ENCODE data around the gene ACAP3.

The ACAP3 gene

DNA sequence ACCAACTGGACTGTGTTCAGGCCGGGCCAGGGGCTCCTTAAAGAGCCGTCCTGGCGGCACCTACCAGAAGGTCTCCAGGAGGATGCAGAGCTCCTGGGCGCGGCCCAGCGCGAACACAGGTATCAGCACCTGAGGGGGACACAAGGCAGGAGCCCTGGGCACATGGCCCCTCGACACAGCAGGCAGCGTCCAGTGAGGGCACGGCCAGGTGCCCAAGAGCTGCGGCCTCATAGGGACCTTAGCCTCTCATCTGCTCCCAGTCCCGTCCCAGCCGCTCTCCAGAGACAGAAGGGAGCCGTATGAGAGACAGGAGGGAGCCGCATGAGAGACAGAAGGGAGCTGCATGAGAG is 6.5 kb upstream of the ACAP3 start:
- no peak for DNase-seq
- no peak for ATAC-seq

- ATAC-seq (no peak), DNase-seq (no peak)
Observed at GRCh38 chr1:1313500-1314236, 5.9 kb upstream of the ACAP3 start.

DNA sequence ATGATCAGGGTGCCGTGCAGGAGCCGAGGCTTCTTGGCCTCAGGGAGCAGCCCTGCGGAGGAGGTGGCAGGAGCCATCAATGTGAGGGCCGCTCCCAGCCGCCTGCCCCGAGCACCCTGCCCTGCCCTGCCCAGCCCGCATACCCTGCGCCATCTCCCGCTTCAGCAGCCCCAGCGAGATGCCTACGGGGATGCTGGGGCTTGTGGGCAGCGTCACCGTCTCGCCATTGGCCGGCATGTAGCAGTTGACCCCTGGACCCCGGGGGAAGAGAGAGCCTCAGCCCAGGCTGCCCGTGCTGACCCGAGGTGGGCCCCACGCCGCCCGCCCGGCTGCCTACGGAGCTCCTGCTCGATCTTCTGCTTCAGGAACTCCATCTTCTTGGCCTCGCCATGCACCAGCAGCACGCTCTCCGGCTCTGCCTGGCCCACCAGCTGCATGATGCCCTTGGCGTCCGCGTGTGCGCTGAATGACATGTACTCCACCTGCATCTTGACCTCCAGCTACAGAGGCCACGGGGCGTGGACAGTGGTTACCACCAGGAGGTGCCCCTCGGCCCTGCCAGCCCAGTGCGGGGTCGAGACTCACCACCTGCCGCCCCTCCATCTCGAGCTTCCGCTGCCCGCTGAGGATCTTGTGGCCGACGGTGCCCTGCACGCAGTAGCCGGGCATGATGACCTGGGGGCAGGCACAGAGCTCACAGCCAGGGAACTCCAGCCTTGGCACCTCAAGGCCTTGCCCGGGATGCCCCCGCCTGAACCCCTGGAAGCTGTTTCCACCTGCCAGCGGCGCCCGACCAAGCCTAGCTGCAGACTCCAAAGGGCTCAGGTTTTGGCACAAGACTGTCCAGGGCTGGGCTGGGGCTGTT is 5.0 kb upstream of the ACAP3 start:
- no peak for DNase-seq
- ATAC-seq, result no peak

- no peak for DNase-seq
Observed at GRCh38 chr1:1311107-1312104, 3.7 kb upstream of the ACAP3 start.

GRCh38 chr1:1310476-1311053 is 2.8 kb upstream of the ACAP3 start:
- no peak for DNase-seq
- no peak for ATAC-seq

More at GRCh38 chr1:1311107-1312104, 3.7 kb upstream of the ACAP3 start:
- ATAC-seq, result no peak

DNA sequence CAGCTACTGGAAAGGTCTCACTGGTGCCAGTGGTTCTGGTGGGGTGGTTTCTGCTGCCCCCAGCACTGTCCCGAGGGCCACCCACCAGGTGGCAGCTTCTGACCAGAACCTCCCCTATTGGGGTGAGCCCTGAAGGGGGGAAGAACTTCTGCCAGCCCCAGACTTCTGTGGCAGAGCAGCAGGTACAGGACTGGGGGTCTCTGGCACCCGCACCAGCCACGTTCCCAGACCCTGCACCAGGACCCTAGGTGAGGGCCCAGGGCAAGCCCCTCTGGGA is 2.3 kb upstream of the ACAP3 start:
- no peak for ATAC-seq

GRCh38 chr1:1309251-1310108 is 1.8 kb upstream of the ACAP3 start:
- DNase-seq, result peak; percentile 38
- ATAC-seq, result no peak

More for the DNA sequence above, 2.3 kb upstream of the ACAP3 start:
- DNase-seq, result no peak

DNA sequence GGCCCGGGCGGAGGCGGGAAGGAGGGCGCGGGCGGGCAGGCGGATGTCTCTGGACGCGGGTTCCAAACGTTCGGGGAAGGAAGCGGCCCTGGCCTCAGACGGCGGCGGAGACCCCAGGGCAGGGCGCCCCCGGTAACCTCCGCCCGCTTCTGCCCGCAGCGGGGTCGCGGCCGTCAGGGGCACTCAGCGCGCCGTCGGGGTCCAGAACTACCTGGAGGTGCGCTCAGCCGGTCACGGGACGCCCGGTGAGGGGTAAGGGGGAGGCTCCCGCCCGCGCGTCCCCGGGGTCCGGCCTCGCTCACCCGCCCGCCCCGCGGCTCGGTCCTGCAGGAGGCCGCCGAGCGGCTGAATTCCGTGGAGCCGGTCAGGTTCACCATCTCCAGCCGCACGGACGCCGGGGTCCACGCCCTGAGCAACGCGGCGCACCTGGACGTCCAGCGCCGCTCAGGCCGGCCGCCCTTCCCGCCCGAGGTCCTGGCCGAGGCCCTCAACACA is 1.1 kb upstream of the ACAP3 start:
- ATAC-seq (no peak), DNase-seq (peak; percentile 32)

- ATAC-seq (no peak), DNase-seq (no peak)
Observed at GRCh38 chr1:1307261-1307922, 338 bp downstream of the ACAP3 start.

DNA sequence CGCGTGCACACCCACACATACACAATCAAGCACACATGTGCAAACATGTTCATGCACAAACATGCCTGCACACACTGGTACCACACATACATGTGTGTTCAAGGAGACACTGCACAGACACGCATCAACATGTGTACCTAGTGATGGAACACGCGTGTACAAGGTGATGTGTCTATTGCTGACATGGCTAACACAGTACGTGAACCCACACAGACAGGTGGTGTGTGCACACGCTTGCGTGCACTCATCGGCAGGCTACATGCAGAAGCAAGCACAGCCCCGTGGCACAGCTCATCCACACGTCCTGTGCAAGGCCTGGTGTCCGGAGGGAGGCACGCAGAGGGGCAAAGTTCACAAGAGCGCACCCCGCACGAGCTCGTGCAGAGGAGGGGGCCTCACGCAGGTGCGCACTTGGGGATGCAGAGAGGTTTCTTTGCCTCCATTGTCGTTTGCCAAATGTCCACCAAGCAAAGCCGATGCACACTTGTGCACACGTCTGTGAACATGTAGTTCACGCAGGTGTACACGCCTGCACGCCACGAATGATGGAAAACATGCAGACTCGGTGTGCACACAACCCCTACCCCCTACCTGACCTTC is 969 bp downstream of the ACAP3 start:
- ATAC-seq (no peak), DNase-seq (no peak)

DNA sequence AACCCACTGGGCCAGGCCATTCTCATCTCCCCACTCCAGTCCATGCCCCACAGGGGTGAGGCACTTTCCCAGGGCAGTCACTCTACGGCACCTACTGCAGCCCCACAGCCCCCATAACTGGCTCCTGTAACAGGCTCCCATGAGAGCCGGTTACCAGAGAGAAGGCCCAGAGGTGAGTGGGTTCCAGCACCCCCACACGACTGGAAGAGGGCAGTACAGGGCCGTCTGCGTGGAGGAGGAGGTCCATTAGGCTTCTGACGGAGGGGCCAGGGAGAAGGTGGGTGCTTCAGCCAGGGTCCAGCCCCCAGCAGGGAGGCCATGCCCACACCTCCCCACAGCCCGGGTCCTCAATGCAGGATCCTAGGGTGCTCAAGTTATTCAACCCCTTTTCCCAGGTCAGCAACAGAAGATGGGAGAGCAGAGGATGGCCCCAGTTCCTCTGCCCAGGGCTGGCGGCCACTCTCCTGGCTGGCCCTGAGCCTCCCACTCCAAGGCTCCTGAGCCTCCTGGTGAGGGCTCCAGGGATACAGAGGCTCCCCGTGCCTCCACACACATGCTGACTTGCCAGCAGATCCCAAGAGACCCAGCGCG is 1.6 kb downstream of the ACAP3 start:
- ATAC-seq (no peak), DNase-seq (peak; percentile 39)

- ATAC-seq, result peak; percentile 45
Observed at GRCh38 chr1:1305300-1306069, 2.2 kb downstream of the ACAP3 start.

DNA sequence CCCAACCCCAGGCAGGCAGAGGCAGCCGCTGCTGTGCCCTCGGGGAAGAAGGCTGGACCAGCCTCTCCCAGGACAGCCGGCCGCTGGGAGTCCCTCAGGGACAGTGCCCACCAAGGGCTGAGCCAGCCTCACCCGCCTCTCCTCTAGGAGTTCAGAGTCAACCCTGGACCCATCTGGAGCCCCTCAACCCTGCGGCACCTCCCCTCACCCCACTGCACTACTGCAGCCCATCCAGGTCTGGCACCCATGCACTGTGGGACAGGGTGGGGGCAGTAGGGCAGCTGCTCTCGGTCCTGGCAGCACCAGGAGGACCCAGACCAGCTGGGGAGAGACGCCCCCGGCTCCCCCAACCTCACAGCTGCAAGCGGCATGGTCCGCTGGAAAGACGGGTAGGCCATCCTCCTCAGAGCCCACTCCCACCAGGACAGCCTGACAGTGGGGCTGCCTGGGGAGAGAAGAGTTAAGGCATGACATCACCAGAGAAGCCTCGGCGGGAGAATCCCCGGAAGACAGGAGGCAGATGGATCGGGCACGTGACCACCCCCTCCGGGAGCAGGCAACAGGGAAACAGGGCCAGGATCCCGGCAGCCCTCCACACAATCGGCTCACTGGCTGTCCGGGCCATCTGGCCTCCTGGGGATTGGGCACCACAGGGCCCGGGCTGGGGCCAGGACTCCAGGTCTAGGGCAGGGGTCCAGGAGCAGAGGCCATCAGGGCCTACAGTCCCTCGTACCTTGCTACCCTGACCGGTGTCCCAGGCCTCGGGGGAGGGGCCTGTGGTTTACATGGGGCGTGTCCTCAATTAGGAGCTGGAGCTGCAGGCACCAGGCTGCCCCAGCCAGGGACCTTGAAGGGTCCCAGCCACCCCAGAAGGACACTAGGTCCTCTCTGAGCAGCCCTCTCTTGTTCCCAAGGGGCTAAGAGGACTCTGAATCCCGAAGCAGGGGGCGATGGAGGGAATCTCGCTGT is 3.1 kb downstream of the ACAP3 start:
- DNase-seq (no peak), ATAC-seq (no peak)

More at GRCh38 chr1:1305300-1306069, 2.2 kb downstream of the ACAP3 start:
- peak; percentile 80 for DNase-seq

DNA sequence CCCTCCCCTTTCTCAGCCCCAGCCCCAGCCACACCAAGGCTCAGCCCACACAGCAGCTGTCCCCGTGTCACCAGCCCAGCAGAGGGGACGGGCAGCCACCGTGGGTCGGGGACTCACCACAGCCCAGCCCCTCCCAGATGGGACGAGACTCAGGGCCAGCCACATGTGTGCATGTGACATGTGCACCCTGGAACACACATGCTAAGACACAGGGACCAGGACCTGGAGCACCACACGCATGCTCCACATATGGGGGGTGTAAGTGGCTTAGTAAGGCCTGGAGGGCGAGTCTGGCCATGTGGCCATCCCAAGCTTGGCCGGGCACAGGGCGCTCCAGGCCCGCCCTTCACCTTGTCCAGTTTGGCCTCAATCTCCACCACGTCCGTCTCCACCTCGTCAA is 4.0 kb downstream of the ACAP3 start:
- no peak for ATAC-seq
- no peak for DNase-seq

- no peak for DNase-seq
Observed at GRCh38 chr1:1302951-1303509, 4.7 kb downstream of the ACAP3 start.

GRCh38 chr1:1302006-1302430 is 5.7 kb downstream of the ACAP3 start:
- ATAC-seq (no peak), DNase-seq (no peak)

More at GRCh38 chr1:1302951-1303509, 4.7 kb downstream of the ACAP3 start:
- ATAC-seq, result no peak

DNA sequence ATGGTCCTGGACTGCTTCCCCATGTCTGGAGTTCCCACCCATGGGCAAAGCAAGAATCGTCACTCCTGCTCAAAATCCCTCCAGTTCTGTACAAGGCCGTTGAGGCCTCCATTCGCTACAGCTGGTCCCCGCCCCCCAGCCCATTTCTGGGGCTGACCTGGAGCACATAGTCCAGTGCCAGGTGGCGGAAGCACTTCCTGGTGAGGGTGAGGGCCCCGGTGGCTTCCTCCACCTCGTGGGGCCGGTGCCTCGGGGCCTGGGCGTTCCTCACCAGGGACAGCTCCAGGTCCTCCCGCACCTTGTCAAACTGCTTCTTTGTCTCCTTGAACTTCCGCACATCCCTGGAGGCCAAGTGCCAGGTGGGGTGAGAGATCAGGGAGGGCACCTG is 7.4 kb downstream of the ACAP3 start:
- ATAC-seq, result no peak

More for the DNA sequence above, 7.4 kb downstream of the ACAP3 start:
- DNase-seq, result no peak

Data from stimulated activated naive CD8-positive, alpha-beta T cell treated with anti-CD3 and anti-CD28 coated beads, Interleukin-15, Interleukin-2, amounts not matched to agents 100 U/mL and 50 U/mL, for 24 hours (primary cell).